GM12878 (cell line): ENCODE data around the gene FOXP1. TPM values are rescaled to one million over a fixed set of nuclear protein-coding genes. Genes with fewer than 3 reads are reported as not detected.

Source experiments
- ATAC-seq: fragments of 200-7000 bp; cut with Tn5 transposase; 3 replicates; pipeline ENCODE4 v1.9.1; 2020; ENCODE audit warnings: mild to moderate bottlenecking, moderate library complexity
- BruUV-seq: library from RNA; stranded (reverse); fragments of 400-500 nt; replicated peaks from 2 replicates; lab custom pipeline; 2021; lab: Mats Ljungman, UMichigan
- CTCF ChIA-PET: fragments of 300-600 bp; sonication (Branson Sonifier 250); formaldehyde crosslinking; extraction: SDS; loops from one replicate; lab custom pipeline; 2021; ENCODE audit warnings: inconsistent platforms; lab: Yijun Ruan, JAX
- POLR2A ChIA-PET: fragments of 350-600 bp; formaldehyde crosslinking; extraction: SDS; loops from one replicate; lab custom pipeline; 2021; ENCODE audit warnings: inconsistent platforms; lab: Charles Lee
- RAD21 ChIA-PET: fragments of 300-600 bp; sonication (Branson Sonifier 250); formaldehyde crosslinking; loops from one replicate; lab custom pipeline; 2023; ENCODE audit warnings: antibody characterized with exemption; ENCODE audit not compliant: unreplicated experiment; lab: Charles Lee
- SMC1A ChIA-PET: fragments of 300-600 bp; sonication (Branson Sonifier 250); formaldehyde crosslinking; loops from one replicate; lab custom pipeline; 2023; ENCODE audit not compliant: unreplicated experiment, uncharacterized antibody; lab: Charles Lee
- DNase-seq: peaks from one replicate; pipeline ENCODE4 v3.0.0-alpha.2; 2011; ENCODE audit warnings: low read depth, low spot score
- FAIRE-seq: peaks from 3 replicates; lab custom pipeline; 2011; peaks lifted over from hg19 to GRCh38; lab: Jason Lieb, UNC
- H2AFZ ChIP-seq: 2 replicates; pipeline ENCODE4 v1.6.0; 2011; ENCODE audit warnings: low read depth, low read length, control low read depth; ENCODE audit not compliant: control insufficient read depth
- H3K27ac ChIP-seq: 2 replicates; pipeline ENCODE4 v1.5.1; 2011; ENCODE audit warnings: control low read depth; ENCODE audit not compliant: control insufficient read depth, insufficient read depth
- H3K27me3 ChIP-seq, 2 experiments: replicated peaks in 1 of 2; 2 replicates each; pipeline versions ENCODE4 v1.6.0 to v1.6.1; 2011; ENCODE audit warnings: low read length in 1 of 2; ENCODE audit not compliant: control insufficient read depth in 2 of 2, insufficient read depth in 2 of 2
- H3K36me3 ChIP-seq, 2 experiments: 2 replicates each; pipeline ENCODE4 v1.5.1; 2011; ENCODE audit warnings: low read length in 1 of 2; ENCODE audit not compliant: control insufficient read depth in 2 of 2, insufficient read depth in 2 of 2
- H3K4me1 ChIP-seq: 2 replicates; pipeline ENCODE4 v1.6.1; 2011; ENCODE audit warnings: mild to moderate bottlenecking, low read length, moderate library complexity, mixed read lengths; ENCODE audit not compliant: control insufficient read depth, insufficient read depth
- H3K4me2 ChIP-seq: 2 replicates; pipeline ENCODE4 v1.6.0; 2011; ENCODE audit warnings: control low read depth; ENCODE audit not compliant: control insufficient read depth, insufficient read depth
- H3K4me3 ChIP-seq: fragments of 200-600 bp; sonication (generic); 2 replicates; pipeline ENCODE4 v1.5.1; 2016
- H3K79me2 ChIP-seq: 2 replicates; pipeline ENCODE4 v1.6.0; 2011; ENCODE audit warnings: low read length; ENCODE audit not compliant: control insufficient read depth, insufficient read depth
- H3K9ac ChIP-seq: 2 replicates; pipeline ENCODE4 v1.8.0; 2011; ENCODE audit warnings: low read length, control low read depth, mixed read lengths; ENCODE audit not compliant: control insufficient read depth, insufficient read depth
- H3K9me3 ChIP-seq: replicated peaks from 3 replicates; pipeline ENCODE4 v1.5.1; 2011; ENCODE audit warnings: mild to moderate bottlenecking, low read length; ENCODE audit not compliant: control insufficient read depth, insufficient read depth
- H4K20me1 ChIP-seq: 2 replicates; pipeline ENCODE4 v1.6.0; 2011; ENCODE audit not compliant: control insufficient read depth, insufficient read depth
- IKZF2 ChIP-seq, 2 experiments: fragments of 450-650 bp; IDR thresholded peaks; 2 replicates each; pipeline ENCODE4 v1.6.1; 2017; ENCODE audit warnings: mild to moderate bottlenecking in 2 of 2, moderate library complexity in 2 of 2
- KLF5 ChIP-seq: fragments of 450-650 bp; IDR thresholded peaks from 2 replicates; pipeline ENCODE4 v1.6.1; 2014; ENCODE audit warnings: mild to moderate bottlenecking; ENCODE audit not compliant: partially characterized antibody
- SMC3 ChIP-seq: IDR thresholded peaks from 2 replicates; pipeline ENCODE4 v1.6.1; 2011; ENCODE audit warnings: low read length, improper control_type of control experiment, borderline replicate concordance
- WGBS: methylation state at CpG from one replicate; pipeline ENCODE4 v1.1.6; 2016; ENCODE audit warnings: low lambda C conversion rate; ENCODE audit not compliant: insufficient replicate concordance, insufficient coverage; ENCODE audit errors: missing lambda C conversion rate; 5-methylcytosine and 5-hydroxymethylcytosine counted together
- in situ Hi-C: fragments of 300-500 bp; cut with MboI; formaldehyde crosslinking; loops from 9 replicates; pipeline ENCODE4 v1.14.3; 2018; ENCODE audit warnings: mixed read lengths
- intact Hi-C: fragments of 100-400 bp; cut with micrococcal nuclease; formaldehyde crosslinking; loops from one replicate; pipeline ENCODE4 v1.14.2; 2022; ENCODE audit not compliant: unreplicated experiment
- polyA plus RNA-seq, 11 experiments: library from polyadenylated mRNA; depleted of rRNA in 4 of 11; unstranded in 6 of 11; stranded (reverse) in 5 of 11; fragments of >200 nt; fragmentation: Nextera tagmentation in 4 of 11; fragmentation: Illumina TruSeq in 1 of 11; extraction: Ambion mirVana in 4 of 11; extraction: Trizol in 1 of 11; gene quantifications; 1 replicate in 1 of 11; 2 replicates in 10 of 11; pipeline versions ENCODE4 v1.2.1 to v1.2.3, GENCODE V29; 2011 to 2016; ENCODE audit warnings: inconsistent platforms in 2 of 11, missing spikeins in 2 of 11, low read depth in 1 of 11
- total RNA-seq, 4 experiments: library from RNA; depleted of rRNA in 3 of 4; stranded (reverse); fragments of >200 nt in 3 of 4; fragmentation: Illumina TruSeq in 1 of 4; extraction: Trizol in 1 of 4; gene quantifications; 2 replicates each; pipeline versions ENCODE4 v1.2.1 to v1.2.3, GENCODE V29; 2013 to 2021
- TF ChIP-seq, protein P1 (sequence below): fragments of 450-650 bp; formaldehyde crosslinking; IDR thresholded peaks from 2 replicates; pipeline ENCODE4 v1.4.0; 2020; ENCODE audit warnings: mild to moderate bottlenecking, moderate library complexity

The FOXP1 gene
- total and polyA plus RNA-seq, 10 of the 15 experiments (the other 5 are each of a cell fraction or from before 2014, with no cell fraction given) = 0.05 to 1.6 (median 0.20) TPM; not detected in 1

DNA sequence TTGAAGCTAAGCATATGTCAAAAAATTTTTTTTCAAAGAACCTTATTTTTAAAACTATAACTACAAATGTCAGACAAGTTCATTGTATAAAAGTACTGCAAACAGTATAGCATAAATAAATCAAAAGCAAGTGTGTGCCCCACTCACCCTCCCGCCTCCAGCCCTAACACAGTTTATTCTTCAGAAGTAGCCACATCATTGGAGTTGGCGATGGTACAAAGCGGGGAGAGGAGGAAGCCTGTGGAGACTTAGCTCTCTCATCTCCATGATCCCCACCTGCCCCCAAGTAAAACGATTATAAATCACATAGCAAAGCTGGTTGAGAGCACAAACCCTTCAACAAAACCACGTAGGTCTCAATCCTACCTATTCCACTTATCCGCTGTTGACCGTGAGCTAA, 33.6 kb downstream of the FOXP1 start:
- FAIRE-seq = no peak
- no peaks in the 10 kb centered on the region for H3K79me2 ChIP-seq

More for the DNA sequence above, 33.6 kb downstream of the FOXP1 start:
- TF ChIP-seq KLF5 = no peak
- TF ChIP-seq, protein P1, sequence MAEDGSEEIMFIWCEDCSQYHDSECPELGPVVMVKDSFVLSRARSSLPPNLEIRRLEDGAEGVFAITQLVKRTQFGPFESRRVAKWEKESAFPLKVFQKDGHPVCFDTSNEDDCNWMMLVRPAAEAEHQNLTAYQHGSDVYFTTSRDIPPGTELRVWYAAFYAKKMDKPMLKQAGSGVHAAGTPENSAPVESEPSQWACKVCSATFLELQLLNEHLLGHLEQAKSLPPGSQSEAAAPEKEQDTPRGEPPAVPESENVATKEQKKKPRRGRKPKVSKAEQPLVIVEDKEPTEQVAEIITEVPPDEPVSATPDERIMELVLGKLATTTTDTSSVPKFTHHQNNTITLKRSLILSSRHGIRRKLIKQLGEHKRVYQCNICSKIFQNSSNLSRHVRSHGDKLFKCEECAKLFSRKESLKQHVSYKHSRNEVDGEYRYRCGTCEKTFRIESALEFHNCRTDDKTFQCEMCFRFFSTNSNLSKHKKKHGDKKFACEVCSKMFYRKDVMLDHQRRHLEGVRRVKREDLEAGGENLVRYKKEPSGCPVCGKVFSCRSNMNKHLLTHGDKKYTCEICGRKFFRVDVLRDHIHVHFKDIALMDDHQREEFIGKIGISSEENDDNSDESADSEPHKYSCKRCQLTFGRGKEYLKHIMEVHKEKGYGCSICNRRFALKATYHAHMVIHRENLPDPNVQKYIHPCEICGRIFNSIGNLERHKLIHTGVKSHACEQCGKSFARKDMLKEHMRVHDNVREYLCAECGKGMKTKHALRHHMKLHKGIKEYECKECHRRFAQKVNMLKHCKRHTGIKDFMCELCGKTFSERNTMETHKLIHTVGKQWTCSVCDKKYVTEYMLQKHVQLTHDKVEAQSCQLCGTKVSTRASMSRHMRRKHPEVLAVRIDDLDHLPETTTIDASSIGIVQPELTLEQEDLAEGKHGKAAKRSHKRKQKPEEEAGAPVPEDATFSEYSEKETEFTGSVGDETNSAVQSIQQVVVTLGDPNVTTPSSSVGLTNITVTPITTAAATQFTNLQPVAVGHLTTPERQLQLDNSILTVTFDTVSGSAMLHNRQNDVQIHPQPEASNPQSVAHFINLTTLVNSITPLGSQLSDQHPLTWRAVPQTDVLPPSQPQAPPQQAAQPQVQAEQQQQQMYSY (CRISPR knock-in tag) = no peak
- no peak for TF ChIP-seq SMC3
- no peak for TF ChIP-seq IKZF2 (IDR thresholded peaks at IDR 0.05)
- Histone ChIP-seq H2AFZ (no peak overlapping the region), H3K27me3 (no peaks in the 10 kb centered on the region), H3K4me1 (no peaks in the 10 kb centered on the region), H4K20me1 (no peaks in the 10 kb centered on the region), H3K4me2 (no peak overlapping the region), H3K36me3 (no peaks in the 10 kb centered on the region), H3K4me3 (no peak overlapping the region), H3K9me3 (no peaks in the 10 kb centered on the region), H3K9ac (no peak overlapping the region), H3K27ac (no peak overlapping the region)
- intact Hi-C loops = no loop called here
- ChIA-PET CTCF (no interaction called here), POLR2A (no interaction called here), RAD21 (interaction anchor here (0.6 kb wide), 1 partner anchor 40 kb away, joined by 4 read pairs; no protein-coding TSS in a partner anchor), SMC1A (interaction anchor here (0.9 kb wide), 1 partner anchor 305 kb away, joined by 4 read pairs; no protein-coding TSS in a partner anchor)
- 61% methylated on average over 7 of the region's 7 CpGs for WGBS
- ATAC-seq (no peak), DNase-seq (no peak)
- no TSS peak for BruUV-seq
- in situ Hi-C loops = no loop called here
